22Rv1 (cell line): Measurements from ENCODE around the gene TTC23L.

Source experiments
- H3K27ac ChIP-seq: fragments of 450-650 bp; 2 replicates; pipeline ENCODE4 v1.5.1; 2017
- CTCF ChIP-seq: fragments of 450-650 bp; IDR thresholded peaks from 2 replicates; pipeline ENCODE4 v1.5.1; 2017; ENCODE audit warnings: mild to moderate bottlenecking
- ZFX ChIP-seq: fragments of 450-650 bp; IDR thresholded peaks from 2 replicates; pipeline ENCODE4 v1.6.1; 2017; ENCODE audit warnings: antibody characterized with exemption, borderline replicate concordance

Gene TTC23L

GRCh38 chr5:34918025-34918424, 79.1 kb downstream of the TTC23L start:
- H3K27ac ChIP-seq = no peak overlapping the region; the same call in 1 of the 2 replicates
- TF ChIP-seq ZFX = no peak
- no peak for TF ChIP-seq CTCF

GRCh38 chr5:34919077-34919476, 80.1 kb downstream of the TTC23L start:
- no peak overlapping the region for H3K27ac ChIP-seq
- TF ChIP-seq ZFX (no peak), CTCF (no peak)

DNA sequence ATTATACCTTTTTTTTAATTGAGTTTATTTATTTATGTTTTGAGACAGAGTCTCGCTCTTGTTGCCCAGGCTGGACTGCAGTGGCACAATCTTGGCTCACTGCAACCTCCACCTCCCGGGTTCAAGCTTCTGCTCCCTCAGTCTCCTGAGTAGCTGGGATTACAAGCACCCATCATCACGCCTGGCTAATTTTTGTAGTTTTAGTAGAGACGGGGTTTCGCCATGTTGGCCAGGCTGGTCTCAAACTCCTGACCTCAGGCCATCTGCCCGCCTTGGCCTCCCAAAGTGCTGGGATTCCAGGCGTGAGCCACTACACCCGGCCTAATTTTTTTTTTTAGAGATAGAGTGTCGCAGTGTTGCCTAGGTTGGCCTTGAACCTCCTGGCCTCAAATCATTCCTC, 84.3 kb downstream of the TTC23L start:
- H3K27ac ChIP-seq = peak overlapping the region; percentile 31

DNA sequence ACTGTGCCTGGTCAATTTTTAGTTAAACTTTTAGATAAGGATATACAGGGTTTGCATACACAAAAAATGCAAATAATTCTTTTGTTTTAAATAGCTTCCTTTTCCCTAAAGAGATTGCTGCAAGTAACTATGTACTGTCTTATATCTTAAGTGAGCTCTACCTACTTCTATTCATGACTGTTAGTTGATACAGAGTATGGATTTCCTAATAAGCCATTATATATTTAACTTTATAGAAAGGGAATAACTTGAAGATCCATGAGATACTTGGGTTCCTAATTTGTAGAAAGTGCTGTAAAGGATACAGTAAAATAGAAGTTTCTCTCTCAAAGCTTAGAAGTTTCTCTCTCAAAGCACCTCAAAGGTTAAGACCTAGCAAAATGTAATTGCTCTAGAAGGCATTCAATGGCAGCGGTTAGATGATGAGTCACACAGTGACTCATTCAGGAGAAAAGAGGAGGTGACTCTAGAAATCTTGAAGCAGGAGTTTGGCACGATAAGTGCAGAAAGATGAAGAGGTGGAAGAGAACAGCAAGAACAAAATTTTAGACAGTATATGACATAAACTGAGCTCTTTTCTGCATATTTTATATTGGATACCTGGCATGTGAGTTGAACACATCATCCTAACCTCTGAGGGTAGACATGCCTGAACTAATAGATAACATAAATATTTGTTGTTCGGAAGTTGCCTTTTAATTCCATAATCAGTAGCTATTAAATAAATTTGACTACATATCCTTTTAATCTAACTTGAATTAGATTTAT, 84.9 kb downstream of the TTC23L start:
- TF ChIP-seq ZFX (no peak), CTCF (no peak)
- peak overlapping the region; percentile 31 for H3K27ac ChIP-seq

DNA sequence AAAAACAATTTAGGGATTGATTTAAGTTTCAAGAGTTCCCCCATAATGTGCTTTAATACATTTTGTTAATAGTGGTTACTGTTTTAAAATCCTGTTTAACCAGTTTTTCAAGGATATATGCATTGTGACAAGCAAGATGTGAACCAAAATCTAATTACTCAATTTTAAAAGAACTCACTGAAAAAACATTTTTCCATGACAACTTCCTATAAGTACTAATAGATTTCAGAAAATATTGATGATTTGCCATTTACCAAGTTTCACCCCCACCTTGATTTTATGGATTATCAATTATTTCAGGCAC, 85.5 kb downstream of the TTC23L start:
- TF ChIP-seq ZFX (no peak), CTCF (no peak)
- H3K27ac ChIP-seq = peak overlapping the region; percentile 31

DNA sequence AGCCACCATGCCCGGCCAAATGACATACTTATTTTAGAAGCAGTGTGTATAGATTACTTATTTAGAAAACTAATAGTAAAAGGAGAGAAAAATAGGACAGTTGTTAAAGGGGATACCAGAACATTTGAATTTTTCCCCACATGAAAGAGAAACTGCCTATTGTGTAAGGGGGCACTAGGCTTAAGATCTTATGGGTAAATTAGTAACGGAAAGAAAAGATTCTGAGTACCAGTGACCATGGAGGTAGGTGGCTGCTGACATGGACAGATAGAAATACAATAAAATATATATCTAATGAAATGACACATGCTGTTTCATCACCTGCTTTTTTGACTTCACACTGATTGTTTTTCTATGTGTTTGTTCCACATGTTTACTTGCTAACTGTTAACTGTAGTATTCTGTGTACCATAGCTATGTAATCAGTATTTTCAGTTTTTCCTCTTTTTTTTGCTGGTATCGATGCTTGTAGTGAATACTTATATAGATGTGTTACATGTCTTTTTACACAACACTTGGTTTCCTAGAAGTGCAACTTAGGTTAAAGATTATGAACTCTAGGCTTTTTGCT, 87.4 kb downstream of the TTC23L start:
- TF ChIP-seq ZFX (no peak), CTCF (no peak)
- H3K27ac ChIP-seq = no peak overlapping the region

DNA sequence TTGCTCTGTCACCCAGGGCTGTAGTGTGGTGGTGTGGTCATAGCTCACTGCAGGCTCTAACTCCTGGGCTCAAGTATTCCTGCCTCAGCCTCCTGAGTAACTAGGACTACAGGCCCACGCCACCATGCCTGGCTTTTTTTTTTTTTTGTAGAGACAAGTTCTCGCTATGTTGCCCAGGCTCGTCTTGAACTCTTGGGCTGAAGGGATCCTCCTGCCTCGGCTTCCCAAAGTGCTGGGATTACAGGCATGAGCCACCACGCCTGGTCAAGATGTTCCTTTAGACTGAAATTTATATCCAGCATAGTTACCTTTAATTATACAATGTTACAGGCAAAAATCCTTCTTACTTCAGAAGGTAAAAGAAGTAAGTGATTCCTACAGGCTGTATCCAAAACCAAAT, 88.8 kb downstream of the TTC23L start:
- H3K27ac ChIP-seq = no peak overlapping the region; the same call in 1 of the 2 replicates

GRCh38 chr5:34928267-34928666, 89.3 kb downstream of the TTC23L start:
- H3K27ac ChIP-seq = peak overlapping the region; percentile 91; the same call in 1 of the 2 replicates
- TF ChIP-seq ZFX (no peak), CTCF (no peak)

More for the DNA sequence above, 88.8 kb downstream of the TTC23L start:
- no peak for TF ChIP-seq ZFX
